ENCODE measurements around the gene PTPRU. TPM values are rescaled to one million over a fixed set of nuclear protein-coding genes. Genes with fewer than 3 reads are reported as not detected.

Gene PTPRU
- total and polyA plus RNA-seq, 4 donors, result 1.6 to 15.1 (median 6.0) TPM

GRCh38 chr1:29283804-29284195 is 47.5 kb downstream of the PTPRU start:
- 88% methylated on average over 10 of the region's 10 CpGs for WGBS
- no peaks in the 10 kb centered on the region for H3K27me3 ChIP-seq (ENCODE audit: control insufficient read depth in 4 of 4, insufficient read depth in 4 of 4, low read length in 3 of 4)
- TF ChIP-seq FOXA2 (IDR thresholded peaks at IDR 0.05) (no peak), EGR1 (IDR thresholded peaks at IDR 0.05; ENCODE audit: low read depth in 2 of 2) (no peak), NR2F2 (IDR thresholded peaks at IDR 0.05) (no peak), HNF4A (conservative IDR thresholded peaks at IDR 0.05) (no peak), YY1 (IDR thresholded peaks at IDR 0.05) (no peak), RAD21 (IDR thresholded peaks at IDR 0.05) (no peak), MAX (IDR thresholded peaks at IDR 0.05) (no peak), SP1 (IDR thresholded peaks at IDR 0.05) (no peak), REST (IDR thresholded peaks at IDR 0.05) (no peak), JUND (IDR thresholded peaks at IDR 0.05) (no peak), GABPA (IDR thresholded peaks at IDR 0.05 in 1 of 2, conservative IDR thresholded peaks at IDR 0.05 in 1 of 2) (no peak), ZBTB33 (IDR thresholded peaks at IDR 0.05) (no peak), RXRA (IDR thresholded peaks at IDR 0.05) (no peak), ATF3 (IDR thresholded peaks at IDR 0.05) (no peak), TAF1 (conservative IDR thresholded peaks at IDR 0.05) (no peak)

GRCh38 chr1:29284286-29284960 is 48.1 kb downstream of the PTPRU start:
- TF ChIP-seq CTCF (IDR thresholded peaks at IDR 0.05; ENCODE audit: low read depth, low read length, missing input control), result no peak
- TF ChIP-seq HNF4A (conservative IDR thresholded peaks at IDR 0.05), result no peak
- no peak for TF ChIP-seq FOXA1 (IDR thresholded peaks at IDR 0.05)
- TF ChIP-seq RXRA (IDR thresholded peaks at IDR 0.05), result no peak
- TF ChIP-seq EGR1 (IDR thresholded peaks at IDR 0.05; ENCODE audit: low read depth in 2 of 2), result no peak
- H3K9me3 ChIP-seq (ENCODE audit: control insufficient read depth in 4 of 4, low read length in 3 of 4), result no peaks in the 10 kb centered on the region
- H3K27me3 ChIP-seq (ENCODE audit: control insufficient read depth in 4 of 4, insufficient read depth in 4 of 4, low read length in 3 of 4), result no peaks in the 10 kb centered on the region
- H3K4me3 ChIP-seq (ENCODE audit: low read depth in 1 of 3, low read length in 3 of 3), result no peak overlapping the region
- DNase-seq (ENCODE audit: low spot score), result no peak
- H3K9ac ChIP-seq (ENCODE audit: low read depth in 1 of 2, low read length in 2 of 2), result no peak overlapping the region
- peaks cover 0 to 8% (median under 1%) of the 10 kb centered on the region in 4 donors for H3K36me3 ChIP-seq (ENCODE audit: control insufficient read depth in 4 of 4, insufficient read depth in 3 of 4, low read depth in 1 of 4, low read length in 3 of 4)
- H3K4me1 ChIP-seq (ENCODE audit: control insufficient read depth in 4 of 4, insufficient read depth in 4 of 4, low read length in 3 of 4), result peaks cover 0 to 14% (median 0%) of the 10 kb centered on the region in 4 donors
- WGBS, result 92% methylated on average over 8 of the region's 8 CpGs
- no peak overlapping the region for H3K27ac ChIP-seq (ENCODE audit: low read depth in 1 of 2, low read length in 2 of 2)

More at GRCh38 chr1:29283804-29284195, 47.5 kb downstream of the PTPRU start:
- DNase-seq (ENCODE audit: low spot score), result no peak
- H3K36me3 ChIP-seq (ENCODE audit: control insufficient read depth in 4 of 4, insufficient read depth in 3 of 4, low read depth in 1 of 4, low read length in 3 of 4), result peaks cover 0 to 12% (median 2%) of the 10 kb centered on the region in 4 donors
- H3K9me3 ChIP-seq (ENCODE audit: control insufficient read depth in 4 of 4, low read length in 3 of 4), result no peaks in the 10 kb centered on the region
- no peak overlapping the region for H3K27ac ChIP-seq (ENCODE audit: low read depth in 1 of 2, low read length in 2 of 2)
- no peak overlapping the region for H3K4me3 ChIP-seq (ENCODE audit: low read depth in 1 of 3, low read length in 3 of 3)
- H3K9ac ChIP-seq (ENCODE audit: low read depth in 1 of 2, low read length in 2 of 2), result no peak overlapping the region
- H3K4me1 ChIP-seq (ENCODE audit: control insufficient read depth in 4 of 4, insufficient read depth in 4 of 4, low read length in 3 of 4), result peaks cover 0 to 14% (median 0%) of the 10 kb centered on the region in 4 donors
